Measurements from ENCODE around the gene KANSL1. TPM values are rescaled to one million over a fixed set of nuclear protein-coding genes. Genes with fewer than 3 reads are reported as not detected.

The KANSL1 gene
- total and polyA plus RNA-seq, 3 donors from 2014 or later = 70.3 to 158 (median 152) TPM

GRCh38 chr17:46082257-46082656, 111.0 kb downstream of the KANSL1 start:
- Histone ChIP-seq H3K4me1 (no peaks in the 10 kb centered on the region), H3K27me3 (no peaks in the 10 kb centered on the region), H3K9me3 (no peaks in the 10 kb centered on the region), H3K27ac (no peak overlapping the region), H3K36me3 (ENCODE audit: low read depth, missing control alignments) (no peaks in the 10 kb centered on the region), H3K4me3 (no peak overlapping the region)
- no peak for DNase-seq
- TF ChIP-seq CTCF (IDR thresholded peaks at IDR 0.05) = no peak
- TF ChIP-seq POLR2A (IDR thresholded peaks at IDR 0.05) = no peak
- WGBS, 2 donors = 50 to 56% methylated on average over 2 of the region's 2 CpGs
- intact Hi-C loops (cut with DNase I; ENCODE audit: low total_unique reads) = no loop called here

GRCh38 chr17:46081018-46081320, 112.3 kb downstream of the KANSL1 start:
- no peaks in the 10 kb centered on the region for H3K4me1 ChIP-seq
- H3K27me3 ChIP-seq = no peaks in the 10 kb centered on the region
- H3K9me3 ChIP-seq = no peaks in the 10 kb centered on the region
- intact Hi-C loops (cut with DNase I; ENCODE audit: low total_unique reads) = no loop called here
- no peak overlapping the region for H3K4me3 ChIP-seq
- no peak for DNase-seq
- H3K36me3 ChIP-seq (ENCODE audit: low read depth, missing control alignments) = no peaks in the 10 kb centered on the region
- TF ChIP-seq CTCF (IDR thresholded peaks at IDR 0.05) (no peak), POLR2A (IDR thresholded peaks at IDR 0.05) (no peak)
- H3K27ac ChIP-seq = no peak overlapping the region

GRCh38 chr17:46080118-46081017, 112.9 kb downstream of the KANSL1 start:
- Histone ChIP-seq H3K27ac (no peak overlapping the region), H3K4me1 (no peaks in the 10 kb centered on the region), H3K4me3 (no peak overlapping the region), H3K27me3 (no peaks in the 10 kb centered on the region), H3K9me3 (no peaks in the 10 kb centered on the region), H3K36me3 (ENCODE audit: low read depth, missing control alignments) (no peaks in the 10 kb centered on the region)
- WGBS, 2 donors = 89 to 93% methylated on average over 6 of the region's 6 CpGs
- DNase-seq = no peak
- intact Hi-C loops (cut with DNase I; ENCODE audit: low total_unique reads) = no loop called here
- TF ChIP-seq POLR2A (IDR thresholded peaks at IDR 0.05) (no peak), CTCF (IDR thresholded peaks at IDR 0.05) (no peak)

GRCh38 chr17:46078675-46079074, 114.6 kb downstream of the KANSL1 start:
- Histone ChIP-seq H3K27ac (no peak overlapping the region), H3K27me3 (no peaks in the 10 kb centered on the region), H3K9me3 (no peaks in the 10 kb centered on the region), H3K4me1 (no peaks in the 10 kb centered on the region), H3K4me3 (no peak overlapping the region), H3K36me3 (ENCODE audit: low read depth, missing control alignments) (no peaks in the 10 kb centered on the region)
- WGBS, 2 donors = 58 to 62% methylated on average over 4 of the region's 4 CpGs
- DNase-seq = no peak
- TF ChIP-seq POLR2A (IDR thresholded peaks at IDR 0.05) (no peak), CTCF (IDR thresholded peaks at IDR 0.05) (no peak)
- intact Hi-C loops (cut with DNase I; ENCODE audit: low total_unique reads) = no loop called here

- Histone ChIP-seq H3K27ac (no peak overlapping the region), H3K9me3 (no peaks in the 10 kb centered on the region), H3K36me3 (ENCODE audit: low read depth, missing control alignments) (no peaks in the 10 kb centered on the region), H3K27me3 (no peaks in the 10 kb centered on the region), H3K4me1 (peaks cover 5% of the 10 kb centered on the region), H3K4me3 (no peak overlapping the region)
- DNase-seq = no peak
- intact Hi-C loops (cut with DNase I; ENCODE audit: low total_unique reads) = no loop called here
- no peak for TF ChIP-seq CTCF (IDR thresholded peaks at IDR 0.05)
- TF ChIP-seq POLR2A (IDR thresholded peaks at IDR 0.05) = no peak
- WGBS, 2 donors = 94 to 100% methylated on average over 1 of the region's 1 CpG
Observed at GRCh38 chr17:46074540-46074939, 118.7 kb downstream of the KANSL1 start.
